K562 (cell line): ENCODE data around the gene TEX14. TPM values are rescaled to one million over a fixed set of nuclear protein-coding genes. Genes with fewer than 3 reads are reported as not detected.

Experiments used
- CAMTA2 ChIP-seq: fragments of 250-450 bp; sonication (Bioruptor Pico); conservative IDR thresholded peaks from 2 replicates; pipeline ENCODE4 v1.5.1; 2022
- CC2D1A ChIP-seq: fragments of 450-650 bp; IDR thresholded peaks from 2 replicates; pipeline ENCODE4 v1.6.1; 2017; ENCODE audit warnings: mild to moderate bottlenecking
- DACH1 ChIP-seq: fragments of 450-650 bp; IDR thresholded peaks from 2 replicates; pipeline ENCODE4 v1.6.1; 2018; ENCODE audit not compliant: partially characterized antibody
- RHOXF2B ChIP-seq: fragments of 250-450 bp; sonication (Bioruptor Pico); conservative IDR thresholded peaks from 2 replicates; pipeline ENCODE4 v1.5.1; 2021
- ZBTB11 ChIP-seq, 3 experiments: fragments of 200-800 bp in 1 of 3; fragments of 250-450 bp in 1 of 3; fragments of 450-650 bp in 1 of 3; sonication (Bioruptor Pico) in 1 of 3; sonication (Bioruptor generic) in 1 of 3; formaldehyde crosslinking in 1 of 3; IDR thresholded peaks; 2 replicates each; pipeline versions ENCODE4 v1.6.1 to v1.8.0; 2016 to 2022; ENCODE audit warnings: mild to moderate bottlenecking in 2 of 3, missing genetic modification characterization in 2 of 3, missing compliant biosample characterization in 1 of 3, moderate library complexity in 1 of 3
- polyA plus RNA-seq, 8 experiments: library from polyadenylated mRNA; depleted of rRNA in 4 of 8; stranded (reverse) in 5 of 8; unstranded in 3 of 8; fragments of >200 nt; fragmentation: Nextera tagmentation in 2 of 8; fragmentation: Illumina TruSeq in 1 of 8; extraction: Ambion mirVana in 2 of 8; extraction: Trizol in 1 of 8; gene quantifications; 2 replicates each; pipeline versions ENCODE4 v1.2.1 to v1.2.3, GENCODE V29; 2011 to 2014; ENCODE audit warnings: inconsistent platforms in 1 of 8, missing spikeins in 1 of 8
- total RNA-seq, 7 experiments: library from RNA; depleted of rRNA in 6 of 7; stranded (reverse); fragments of >200 nt in 6 of 7; fragmentation: Illumina TruSeq in 2 of 7; extraction: Trizol in 2 of 7; gene quantifications; 2 replicates each; pipeline versions ENCODE4 v1.2.1 to v1.2.3, GENCODE V29; 2011 to 2021; ENCODE audit warnings: low replicate concordance in 1 of 7
- TF ChIP-seq, protein P1 (sequence below): fragments of 250-450 bp; sonication (Bioruptor Pico); IDR thresholded peaks from 2 replicates; pipeline ENCODE4 v1.5.0; 2021; ENCODE audit warnings: mild to moderate bottlenecking, moderate library complexity

TEX14 gene
- total and polyA plus RNA-seq, 9 of the 15 experiments (the other 6 are each of a cell fraction or from before 2014, with no cell fraction given) = 0.05 to 0.12 (median 0.09) TPM; not detected in 1

DNA sequence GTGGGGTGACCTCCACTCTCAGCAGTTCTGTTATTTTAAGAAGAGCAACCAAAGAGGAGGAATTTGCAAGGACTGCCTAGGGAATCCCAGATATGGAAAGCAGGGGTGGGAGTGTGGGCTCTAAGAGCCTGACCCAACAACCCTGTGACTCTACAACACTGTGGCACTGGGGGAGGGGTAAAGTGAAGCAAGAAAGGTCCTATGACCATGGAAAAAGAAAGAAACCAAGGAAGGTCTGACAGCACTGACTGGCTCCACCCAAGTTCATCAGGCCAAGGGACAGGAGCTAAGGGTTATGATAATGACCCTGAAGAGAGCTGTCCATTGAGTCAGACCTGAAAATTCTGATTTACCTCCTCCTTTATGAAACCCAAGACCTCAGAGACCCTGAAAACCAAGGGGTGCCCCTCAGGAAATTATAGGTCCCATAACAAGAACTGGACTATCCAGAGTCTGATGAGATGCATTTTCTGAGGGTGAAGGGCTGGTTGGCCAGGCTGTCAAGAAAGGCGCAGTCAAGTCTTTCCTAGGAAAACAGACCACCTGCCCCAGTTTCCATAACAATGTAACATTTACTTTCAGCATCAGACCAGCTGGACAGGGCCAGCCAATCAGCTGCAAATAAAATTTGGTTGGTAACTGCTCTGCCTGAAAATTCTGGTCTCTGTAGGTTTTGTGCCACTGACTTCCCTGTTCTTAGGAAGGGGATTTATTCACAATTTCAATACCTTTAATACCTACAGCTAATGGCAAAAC, 123.6 kb downstream of the TEX14 start (continued):
- TF ChIP-seq ZBTB11 (CRISPR knock-in tag; IDR thresholded peaks at IDR 0.05) = peak in 1 of 3 experiments; percentile 1; a peak in 2 of 6 replicates
- no peak for TF ChIP-seq DACH1
- TF ChIP-seq CC2D1A = no peak
- TF ChIP-seq, protein P1, sequence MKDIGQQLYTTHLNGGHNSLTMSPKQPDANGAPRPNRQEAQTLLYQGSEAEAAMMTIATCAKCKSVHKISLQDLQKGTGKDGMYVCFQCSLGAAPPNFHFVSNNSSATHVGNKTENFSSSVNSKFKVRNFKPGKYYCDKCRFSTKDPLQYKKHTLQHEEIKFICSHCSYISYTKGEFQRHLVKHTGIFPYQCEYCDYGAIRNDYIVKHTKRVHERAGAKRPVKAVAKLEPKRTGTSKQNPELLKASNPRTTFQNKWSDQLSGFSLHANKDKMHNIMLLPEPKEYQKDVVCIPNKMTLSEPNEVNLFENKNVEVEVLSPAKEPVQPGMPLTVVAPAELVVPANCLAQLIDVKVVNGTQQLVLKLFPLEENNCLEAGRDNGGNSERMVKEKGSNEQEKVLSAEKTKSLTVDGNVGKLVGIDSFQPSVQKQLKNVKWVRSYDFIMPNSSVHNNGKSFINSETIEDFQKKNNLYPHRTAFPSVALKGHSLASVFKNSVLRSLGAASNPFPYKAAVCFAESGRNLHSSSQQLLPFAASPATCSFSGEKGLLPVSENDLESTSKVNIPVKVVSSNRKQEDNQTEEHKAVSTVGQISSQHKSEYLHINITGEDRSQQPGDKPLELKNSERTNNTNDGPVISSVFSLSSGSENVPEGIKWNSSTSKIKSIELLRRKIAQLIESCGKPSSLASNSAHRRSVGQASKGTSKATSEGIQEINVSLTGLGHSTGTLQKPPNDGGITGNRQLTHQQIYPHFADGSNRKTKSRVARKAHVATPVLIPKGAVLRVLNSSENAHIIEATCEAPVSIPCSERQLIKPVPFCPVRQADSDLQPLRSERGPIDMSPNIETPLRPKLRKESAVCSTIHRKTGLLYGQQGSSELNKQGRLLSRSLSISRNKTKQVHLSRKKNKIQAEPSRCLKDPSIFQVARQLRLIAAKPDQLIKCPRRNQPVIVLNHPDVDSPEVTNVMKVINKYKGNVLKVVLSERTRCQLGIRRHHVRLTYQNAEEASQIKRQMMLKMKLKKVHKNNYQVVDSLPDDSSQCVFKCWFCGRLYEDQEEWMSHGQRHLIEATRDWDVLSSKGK = no peak
- TF ChIP-seq CAMTA2 = no peak
- TF ChIP-seq RHOXF2B (CRISPR knock-in tag) = no peak
- TF ChIP-seq, all 486 proteins: peak for 2
